Measurements from ENCODE around the gene DPYSL3. TPM values are rescaled to one million over a fixed set of nuclear protein-coding genes. Genes with fewer than 3 reads are reported as not detected.

Gene DPYSL3
- polyA plus RNA-seq, 1 of the 3 experiments (the other 2 are of a cell fraction), result 123 TPM

DNA sequence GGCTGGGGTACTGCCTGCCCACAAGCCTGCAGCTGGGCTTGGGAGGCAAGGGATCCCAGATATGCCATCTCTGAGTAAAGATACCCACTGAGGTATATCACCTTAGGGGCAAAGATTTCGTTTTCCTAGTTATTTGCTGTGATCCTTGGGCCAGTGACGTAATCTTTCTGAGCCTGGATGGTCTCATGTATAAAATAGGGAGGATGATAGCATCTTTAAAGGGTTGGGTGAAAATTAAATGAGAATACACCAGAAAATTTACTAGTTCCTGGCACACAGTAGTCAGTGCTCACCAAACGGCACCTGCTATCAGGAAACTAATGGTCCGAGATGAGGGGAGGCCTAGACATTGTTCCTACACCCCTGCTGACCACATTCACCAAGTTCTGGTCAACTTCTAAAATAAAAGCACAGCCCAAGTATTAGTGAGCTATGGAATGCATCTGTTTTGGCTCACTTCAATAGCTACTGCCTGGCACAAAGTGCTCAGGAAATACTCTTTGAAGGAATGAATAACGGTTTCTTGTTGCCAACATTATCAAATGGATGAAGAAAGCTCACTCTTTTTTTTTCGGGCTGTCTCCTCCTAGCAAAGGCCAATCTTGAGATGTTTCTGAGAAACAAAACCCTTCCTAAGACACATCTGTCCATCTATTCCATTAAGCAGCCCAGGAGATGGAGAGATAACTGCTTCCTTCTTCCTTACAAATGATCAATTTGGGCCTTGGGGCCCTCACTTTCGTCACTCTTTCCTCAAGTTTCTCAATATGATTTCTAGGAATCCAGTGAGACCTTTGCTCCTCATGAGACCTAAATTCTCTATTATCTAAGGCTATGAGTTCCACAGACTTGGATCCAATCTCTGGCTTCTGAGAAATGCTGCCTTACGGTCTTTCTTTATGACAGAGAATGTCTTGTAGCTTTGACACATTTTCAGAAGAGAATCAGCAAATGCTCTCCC is 98.2 kb downstream of the DPYSL3 start (continued):
- TF ChIP-seq, protein P1, sequence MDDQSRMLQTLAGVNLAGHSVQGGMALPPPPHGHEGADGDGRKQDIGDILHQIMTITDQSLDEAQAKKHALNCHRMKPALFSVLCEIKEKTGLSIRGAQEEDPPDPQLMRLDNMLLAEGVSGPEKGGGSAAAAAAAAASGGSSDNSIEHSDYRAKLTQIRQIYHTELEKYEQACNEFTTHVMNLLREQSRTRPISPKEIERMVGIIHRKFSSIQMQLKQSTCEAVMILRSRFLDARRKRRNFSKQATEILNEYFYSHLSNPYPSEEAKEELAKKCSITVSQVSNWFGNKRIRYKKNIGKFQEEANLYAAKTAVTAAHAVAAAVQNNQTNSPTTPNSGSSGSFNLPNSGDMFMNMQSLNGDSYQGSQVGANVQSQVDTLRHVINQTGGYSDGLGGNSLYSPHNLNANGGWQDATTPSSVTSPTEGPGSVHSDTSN (IDR thresholded peaks at IDR 0.05), result peak; percentile 56; the same call in 1 of the 2 replicates
- TF ChIP-seq, protein P2, sequence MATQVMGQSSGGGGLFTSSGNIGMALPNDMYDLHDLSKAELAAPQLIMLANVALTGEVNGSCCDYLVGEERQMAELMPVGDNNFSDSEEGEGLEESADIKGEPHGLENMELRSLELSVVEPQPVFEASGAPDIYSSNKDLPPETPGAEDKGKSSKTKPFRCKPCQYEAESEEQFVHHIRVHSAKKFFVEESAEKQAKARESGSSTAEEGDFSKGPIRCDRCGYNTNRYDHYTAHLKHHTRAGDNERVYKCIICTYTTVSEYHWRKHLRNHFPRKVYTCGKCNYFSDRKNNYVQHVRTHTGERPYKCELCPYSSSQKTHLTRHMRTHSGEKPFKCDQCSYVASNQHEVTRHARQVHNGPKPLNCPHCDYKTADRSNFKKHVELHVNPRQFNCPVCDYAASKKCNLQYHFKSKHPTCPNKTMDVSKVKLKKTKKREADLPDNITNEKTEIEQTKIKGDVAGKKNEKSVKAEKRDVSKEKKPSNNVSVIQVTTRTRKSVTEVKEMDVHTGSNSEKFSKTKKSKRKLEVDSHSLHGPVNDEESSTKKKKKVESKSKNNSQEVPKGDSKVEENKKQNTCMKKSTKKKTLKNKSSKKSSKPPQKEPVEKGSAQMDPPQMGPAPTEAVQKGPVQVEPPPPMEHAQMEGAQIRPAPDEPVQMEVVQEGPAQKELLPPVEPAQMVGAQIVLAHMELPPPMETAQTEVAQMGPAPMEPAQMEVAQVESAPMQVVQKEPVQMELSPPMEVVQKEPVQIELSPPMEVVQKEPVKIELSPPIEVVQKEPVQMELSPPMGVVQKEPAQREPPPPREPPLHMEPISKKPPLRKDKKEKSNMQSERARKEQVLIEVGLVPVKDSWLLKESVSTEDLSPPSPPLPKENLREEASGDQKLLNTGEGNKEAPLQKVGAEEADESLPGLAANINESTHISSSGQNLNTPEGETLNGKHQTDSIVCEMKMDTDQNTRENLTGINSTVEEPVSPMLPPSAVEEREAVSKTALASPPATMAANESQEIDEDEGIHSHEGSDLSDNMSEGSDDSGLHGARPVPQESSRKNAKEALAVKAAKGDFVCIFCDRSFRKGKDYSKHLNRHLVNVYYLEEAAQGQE (IDR thresholded peaks at IDR 0.05; ENCODE audit: low read depth, low read length), result no peak
- TF ChIP-seq, protein P3, sequence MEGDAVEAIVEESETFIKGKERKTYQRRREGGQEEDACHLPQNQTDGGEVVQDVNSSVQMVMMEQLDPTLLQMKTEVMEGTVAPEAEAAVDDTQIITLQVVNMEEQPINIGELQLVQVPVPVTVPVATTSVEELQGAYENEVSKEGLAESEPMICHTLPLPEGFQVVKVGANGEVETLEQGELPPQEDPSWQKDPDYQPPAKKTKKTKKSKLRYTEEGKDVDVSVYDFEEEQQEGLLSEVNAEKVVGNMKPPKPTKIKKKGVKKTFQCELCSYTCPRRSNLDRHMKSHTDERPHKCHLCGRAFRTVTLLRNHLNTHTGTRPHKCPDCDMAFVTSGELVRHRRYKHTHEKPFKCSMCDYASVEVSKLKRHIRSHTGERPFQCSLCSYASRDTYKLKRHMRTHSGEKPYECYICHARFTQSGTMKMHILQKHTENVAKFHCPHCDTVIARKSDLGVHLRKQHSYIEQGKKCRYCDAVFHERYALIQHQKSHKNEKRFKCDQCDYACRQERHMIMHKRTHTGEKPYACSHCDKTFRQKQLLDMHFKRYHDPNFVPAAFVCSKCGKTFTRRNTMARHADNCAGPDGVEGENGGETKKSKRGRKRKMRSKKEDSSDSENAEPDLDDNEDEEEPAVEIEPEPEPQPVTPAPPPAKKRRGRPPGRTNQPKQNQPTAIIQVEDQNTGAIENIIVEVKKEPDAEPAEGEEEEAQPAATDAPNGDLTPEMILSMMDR (IDR thresholded peaks at IDR 0.05), result no peak

DNA sequence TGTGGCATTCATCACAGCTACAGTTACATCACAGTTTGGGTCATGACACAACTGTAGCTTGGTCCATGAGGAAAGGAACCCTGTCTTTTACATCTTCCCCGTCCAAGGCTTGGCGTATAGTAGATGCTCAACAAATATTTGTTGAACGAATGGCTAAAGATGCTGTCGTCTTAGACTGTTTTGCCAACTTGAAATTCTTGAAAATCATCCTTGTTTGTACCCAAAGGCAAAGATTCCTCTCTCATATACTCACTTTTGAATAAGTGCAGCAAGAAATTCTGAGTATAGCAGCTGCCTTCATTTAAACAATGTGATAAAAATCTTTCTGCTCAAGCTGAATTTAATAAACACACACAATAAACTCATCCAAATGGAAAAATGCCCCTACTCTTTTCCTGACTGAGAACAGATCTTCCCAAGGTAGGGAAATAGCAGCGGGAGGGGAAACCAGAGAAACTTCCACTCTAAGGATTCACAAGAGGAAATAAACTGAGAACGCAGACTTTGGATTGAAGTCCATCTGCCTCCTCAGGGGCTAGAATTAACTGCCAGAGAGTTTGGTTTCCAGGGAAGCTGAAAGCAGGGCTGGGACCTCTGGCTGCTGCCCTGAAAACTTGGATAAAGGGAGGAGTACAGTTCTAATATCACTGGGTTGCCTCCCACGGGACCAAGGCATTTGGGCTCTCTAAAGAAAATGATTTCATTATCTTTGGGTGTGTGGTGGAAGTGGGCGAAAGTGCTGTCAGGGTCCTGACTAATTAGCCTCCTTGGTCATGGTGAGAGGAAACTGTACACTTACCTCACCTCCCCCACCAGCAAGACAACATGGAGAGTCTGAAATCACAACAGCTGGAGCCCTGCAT is 99.1 kb downstream of the DPYSL3 start:
- H3K36me3 ChIP-seq (replicated peaks in 1 of 2; ENCODE audit: control insufficient read depth in 1 of 2, insufficient read depth in 2 of 2, low read length in 1 of 2), result peaks cover 46 to 87% of the 10 kb centered on the region in 2 experiments
- H3K27ac ChIP-seq (ENCODE audit: low read depth in 2 of 2, low read length in 1 of 2), result peak overlapping the region; percentile 34 to 81; a peak in 3 of 4 replicates
- ChIA-PET CTCF (interaction anchor here (1.0 to 4.3 kb wide), 6 partner anchors 10 to 222 kb away, joined by 3 to 21 read pairs (median 6); no protein-coding TSS in a partner anchor), POLR2A (no interaction called here)
- H2AFZ ChIP-seq (ENCODE audit: low read depth), result no peak overlapping the region
- 71% methylated on average over 8 of the region's 8 CpGs for WGBS (ENCODE audit: low lambda C conversion rate)
- no peaks in the 10 kb centered on the region for H3K79me2 ChIP-seq (ENCODE audit: insufficient read depth)
- peak; percentile 40 for DNase-seq
- H3K9me3 ChIP-seq, result no peaks in the 10 kb centered on the region
- no peaks in the 10 kb centered on the region for H3K9me2 ChIP-seq
- H3K4me1 ChIP-seq (ENCODE audit: control insufficient read depth in 1 of 2, insufficient read depth in 2 of 2, low read depth in 1 of 2, low read length in 1 of 2), result peaks cover 10 to 27% of the 10 kb centered on the region in 2 experiments; a peak in 3 of 4 replicates
- H3K4me3 ChIP-seq (ENCODE audit: low read depth in 2 of 2, low read length in 1 of 2), result no peak overlapping the region
- H4K20me1 ChIP-seq (ENCODE audit: insufficient read depth), result peaks cover 6% of the 10 kb centered on the region
- no peak overlapping the region for H3K4me2 ChIP-seq
- peaks cover 7% of the 10 kb centered on the region for H3F3A ChIP-seq (replicated peaks; ENCODE audit: insufficient read depth)
- no peak overlapping the region for H3K9ac ChIP-seq
- no peaks in the 10 kb centered on the region for H3K27me3 ChIP-seq (ENCODE audit: insufficient read depth)
- TF ChIP-seq GATA2 (CRISPR knock-in tag; IDR thresholded peaks at IDR 0.05), result peak; percentile 54
- TF ChIP-seq, protein P4, sequence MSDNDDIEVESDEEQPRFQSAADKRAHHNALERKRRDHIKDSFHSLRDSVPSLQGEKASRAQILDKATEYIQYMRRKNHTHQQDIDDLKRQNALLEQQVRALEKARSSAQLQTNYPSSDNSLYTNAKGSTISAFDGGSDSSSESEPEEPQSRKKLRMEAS (IDR thresholded peaks at IDR 0.05; ENCODE audit: low read depth), result no peak
- TF ChIP-seq, protein P5, sequence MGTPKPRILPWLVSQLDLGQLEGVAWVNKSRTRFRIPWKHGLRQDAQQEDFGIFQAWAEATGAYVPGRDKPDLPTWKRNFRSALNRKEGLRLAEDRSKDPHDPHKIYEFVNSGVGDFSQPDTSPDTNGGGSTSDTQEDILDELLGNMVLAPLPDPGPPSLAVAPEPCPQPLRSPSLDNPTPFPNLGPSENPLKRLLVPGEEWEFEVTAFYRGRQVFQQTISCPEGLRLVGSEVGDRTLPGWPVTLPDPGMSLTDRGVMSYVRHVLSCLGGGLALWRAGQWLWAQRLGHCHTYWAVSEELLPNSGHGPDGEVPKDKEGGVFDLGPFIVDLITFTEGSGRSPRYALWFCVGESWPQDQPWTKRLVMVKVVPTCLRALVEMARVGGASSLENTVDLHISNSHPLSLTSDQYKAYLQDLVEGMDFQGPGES (IDR thresholded peaks at IDR 0.05; ENCODE audit: low read depth, low read length), result no peak
- no peak for TF ChIP-seq NFIC (IDR thresholded peaks at IDR 0.05; ENCODE audit: borderline replicate concordance)
- no peak for TF ChIP-seq RAD21 (IDR thresholded peaks at IDR 0.05; ENCODE audit: low read length)
- no peak for TF ChIP-seq JUND (IDR thresholded peaks at IDR 0.05)
- no peak for TF ChIP-seq FOSL2 (IDR thresholded peaks at IDR 0.05; ENCODE audit: borderline replicate concordance, low read depth)
- TF ChIP-seq SIN3A (IDR thresholded peaks at IDR 0.05; ENCODE audit: borderline replicate concordance, low read depth, low read length), result no peak
- TF ChIP-seq RCOR1 (IDR thresholded peaks at IDR 0.05; ENCODE audit: low read length), result peak; percentile 86; the same call in 1 of the 2 replicates
- TF ChIP-seq CHD2 (IDR thresholded peaks at IDR 0.05; ENCODE audit: low read length, partially characterized antibody), result peak; percentile 18
- no peak for TF ChIP-seq TAF1 (IDR thresholded peaks at IDR 0.05; ENCODE audit: borderline replicate concordance, low read depth, low read length)
- TF ChIP-seq, protein P2 (IDR thresholded peaks at IDR 0.05; ENCODE audit: low read depth, low read length), result no peak

All from SK-N-SH (cell line).